GM18519 (cell line): ENCODE results near the gene NCF2.

ENCODE experiments used
- ATAC-seq: cut with Tn5 transposase; IDR thresholded peaks from one replicate; pipeline ENCODE4 v1.9.1; 2021; ENCODE audit warnings: mild to moderate bottlenecking, moderate library complexity; ENCODE audit not compliant: unreplicated experiment, low FRiP score

Gene NCF2

GRCh38 chr1:183554577-183554976 is 35.7 kb downstream of the NCF2 start:
- no peak for ATAC-seq

- ATAC-seq, result no peak
Observed at GRCh38 chr1:183553764-183554163, 36.5 kb downstream of the NCF2 start.

GRCh38 chr1:183553331-183553730 is 36.9 kb downstream of the NCF2 start:
- ATAC-seq, result no peak

- no peak for ATAC-seq
Observed at GRCh38 chr1:183552891-183553290, 37.4 kb downstream of the NCF2 start.

- no peak for ATAC-seq
Observed at GRCh38 chr1:183552441-183552840, 37.8 kb downstream of the NCF2 start.

- ATAC-seq, result no peak
Observed at GRCh38 chr1:183551924-183552323, 38.3 kb downstream of the NCF2 start.

- ATAC-seq, result no peak
Observed at GRCh38 chr1:183550915-183551314, 39.3 kb downstream of the NCF2 start.

GRCh38 chr1:183548116-183548515 is 42.1 kb downstream of the NCF2 start:
- ATAC-seq, result no peak

GRCh38 chr1:183546427-183546826 is 43.8 kb downstream of the NCF2 start:
- no peak for ATAC-seq

GRCh38 chr1:183544598-183545297 is 45.5 kb downstream of the NCF2 start:
- ATAC-seq, result no peak

GRCh38 chr1:183543619-183544204 is 46.5 kb downstream of the NCF2 start:
- no peak for ATAC-seq

- ATAC-seq, result no peak
Observed at GRCh38 chr1:183537405-183537804, 52.9 kb downstream of the NCF2 start.

- no peak for ATAC-seq
Observed at GRCh38 chr1:183533617-183534174, 56.6 kb downstream of the NCF2 start.

GRCh38 chr1:183528577-183528976 is 61.7 kb downstream of the NCF2 start:
- ATAC-seq, result no peak

GRCh38 chr1:183522104-183522503 is 68.2 kb downstream of the NCF2 start:
- ATAC-seq, result no peak

- ATAC-seq, result no peak
Observed at GRCh38 chr1:183520379-183520778, 69.9 kb downstream of the NCF2 start.

GRCh38 chr1:183517401-183517800 is 72.9 kb downstream of the NCF2 start:
- no peak for ATAC-seq

- no peak for ATAC-seq
Observed at GRCh38 chr1:183516725-183517124, 73.5 kb downstream of the NCF2 start.

GRCh38 chr1:183515002-183515689 is 75.1 kb downstream of the NCF2 start:
- ATAC-seq, result no peak

- ATAC-seq, result no peak
Observed at GRCh38 chr1:183514235-183514634, 76.0 kb downstream of the NCF2 start.

- no peak for ATAC-seq
Observed at GRCh38 chr1:183512450-183512849, 77.8 kb downstream of the NCF2 start.

- ATAC-seq, result no peak
Observed at GRCh38 chr1:183508694-183509093, 81.6 kb downstream of the NCF2 start.
